HL-60 (cell line): ENCODE measurements around the gene UBE2U.

Experiments
- CTCF ChIP-seq: IDR thresholded peaks from one replicate; pipeline ENCODE4 v1.5.1; 2011; ENCODE audit warnings: low read length, control low read depth, inconsistent platforms; ENCODE audit not compliant: insufficient read depth
- POLR2AphosphoS5 ChIP-seq: IDR thresholded peaks from 2 replicates; pipeline ENCODE4 v1.6.1; 2012; ENCODE audit warnings: low read depth
- REST ChIP-seq: IDR thresholded peaks from 2 replicates; pipeline ENCODE4 v1.6.1; 2012; ENCODE audit warnings: low read depth; ENCODE audit not compliant: insufficient replicate concordance

GRCh38 chr1:64245495-64245894, 42.1 kb downstream of the UBE2U start:
- TF ChIP-seq POLR2AphosphoS5: no peak
- no peak for TF ChIP-seq CTCF
- TF ChIP-seq REST: no peak
